HEK293 (cell line): ENCODE data around the gene FZR1.

Experiments
- ATF2 ChIP-seq: fragments of 450-650 bp; formaldehyde crosslinking; IDR thresholded peaks from 2 replicates; pipeline ENCODE4 v1.5.1; 2016; ENCODE audit warnings: missing biosample characterization, missing genetic modification characterization, low read depth
- BCL11A ChIP-seq: fragments of 450-650 bp; formaldehyde crosslinking; IDR thresholded peaks from 2 replicates; pipeline ENCODE4 v1.5.1; 2016; ENCODE audit warnings: low read depth, missing biosample characterization, missing genetic modification characterization
- CTCF ChIP-seq: fragments of 450-650 bp; formaldehyde crosslinking; IDR thresholded peaks from 2 replicates; pipeline ENCODE4 v1.5.1; 2016; ENCODE audit warnings: missing biosample characterization, missing genetic modification characterization
- ELK4 ChIP-seq: IDR thresholded peaks from 2 replicates; pipeline ENCODE4 v1.6.1; 2011; ENCODE audit warnings: mild to moderate bottlenecking, low read depth, low read length, borderline replicate concordance
- KLF16 ChIP-seq: fragments of 450-650 bp; formaldehyde crosslinking; IDR thresholded peaks from 2 replicates; pipeline ENCODE4 v1.5.1; 2017; ENCODE audit warnings: missing biosample characterization, missing genetic modification characterization
- YY2 ChIP-seq: fragments of 450-650 bp; formaldehyde crosslinking; IDR thresholded peaks from 2 replicates; pipeline ENCODE4 v1.5.1; 2016; ENCODE audit warnings: missing biosample characterization, missing genetic modification characterization
- ZBTB49 ChIP-seq: fragments of 450-650 bp; formaldehyde crosslinking; IDR thresholded peaks from 2 replicates; pipeline ENCODE4 v1.5.1; 2016; ENCODE audit warnings: missing biosample characterization, missing genetic modification characterization, low read depth
- ZFP41 ChIP-seq: fragments of 450-650 bp; formaldehyde crosslinking; IDR thresholded peaks from 2 replicates; pipeline ENCODE4 v1.5.1; 2016; ENCODE audit warnings: missing biosample characterization, missing genetic modification characterization, borderline replicate concordance
- ZNF114 ChIP-seq: fragments of 450-650 bp; formaldehyde crosslinking; IDR thresholded peaks from 2 replicates; pipeline ENCODE4 v1.5.0; 2017; ENCODE audit warnings: missing biosample characterization, missing genetic modification characterization
- ZNF175 ChIP-seq: fragments of 450-650 bp; formaldehyde crosslinking; IDR thresholded peaks from 2 replicates; pipeline ENCODE4 v1.5.1; 2016; ENCODE audit warnings: missing biosample characterization, missing genetic modification characterization
- ZNF37A ChIP-seq: fragments of 450-650 bp; IDR thresholded peaks from 2 replicates; pipeline ENCODE4 v1.5.1; 2018; ENCODE audit warnings: missing biosample characterization, missing genetic modification characterization
- ZNF518A ChIP-seq: fragments of 450-650 bp; formaldehyde crosslinking; conservative IDR thresholded peaks from 2 replicates; pipeline ENCODE4 v1.5.1; 2016; ENCODE audit warnings: low read depth, missing biosample characterization, missing genetic modification characterization
- ZNF629 ChIP-seq: fragments of 450-650 bp; formaldehyde crosslinking; IDR thresholded peaks from 2 replicates; pipeline ENCODE4 v1.5.1; 2017; ENCODE audit warnings: missing biosample characterization, missing genetic modification characterization

- no peak for TF ChIP-seq ATF2 (tag by site-specific recombination)
- TF ChIP-seq ZNF37A (tag by site-specific recombination): no peak
- no peak for TF ChIP-seq BCL11A (tag by site-specific recombination)
- TF ChIP-seq CTCF (tag by site-specific recombination): peak; percentile 85
- no peak for TF ChIP-seq ELK4
- no peak for TF ChIP-seq ZNF518A (tag by site-specific recombination)
- TF ChIP-seq ZNF114 (tag by site-specific recombination): no peak
- TF ChIP-seq ZFP41 (tag by site-specific recombination): no peak
- no peak for TF ChIP-seq YY2
- no peak for TF ChIP-seq ZNF175
- TF ChIP-seq ZNF629 (tag by site-specific recombination): no peak
- TF ChIP-seq ZBTB49 (tag by site-specific recombination): no peak
- TF ChIP-seq KLF16: no peak
These were observed 41.2 kb downstream of the FZR1 start for GRCh38 chr19:3547301-3547731.
